Measurements from ENCODE around the gene WNT9B. TPM values are rescaled to one million over a fixed set of nuclear protein-coding genes. Genes with fewer than 3 reads are reported as not detected.

Gene WNT9B
- total RNA-seq, 3 donors from 2014 or later: 2.0 to 2.4 TPM; not detected in 1

DNA sequence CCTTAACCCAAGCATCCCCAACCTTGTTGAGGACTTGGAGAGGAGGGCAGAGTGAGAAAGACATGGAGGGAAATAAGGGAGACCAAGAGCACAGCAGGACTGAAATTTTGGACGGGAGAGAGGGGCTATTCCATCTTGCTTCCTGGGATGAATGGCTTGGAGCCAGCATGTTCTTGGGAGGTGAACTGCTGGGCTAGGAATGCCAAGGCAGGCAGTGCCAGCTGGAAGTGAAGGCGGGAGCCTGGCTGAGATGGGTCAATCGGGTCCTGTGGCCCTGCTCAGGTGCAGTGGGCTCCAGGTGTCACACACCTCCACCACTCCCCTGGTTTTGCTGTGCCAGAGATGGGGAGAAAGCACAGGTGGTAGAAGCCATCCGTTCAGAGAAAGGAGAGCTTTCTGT is 25.5 kb downstream of the WNT9B start:
- Histone ChIP-seq H3K4me1 (no peaks in the 10 kb centered on the region), H3K4me3 (no peak overlapping the region), H3K36me3 (no peaks in the 10 kb centered on the region), H3K9me3 (no peaks in the 10 kb centered on the region), H3K27me3 (no peaks in the 10 kb centered on the region), H3K27ac (no peak overlapping the region)
- TF ChIP-seq, protein P1, sequence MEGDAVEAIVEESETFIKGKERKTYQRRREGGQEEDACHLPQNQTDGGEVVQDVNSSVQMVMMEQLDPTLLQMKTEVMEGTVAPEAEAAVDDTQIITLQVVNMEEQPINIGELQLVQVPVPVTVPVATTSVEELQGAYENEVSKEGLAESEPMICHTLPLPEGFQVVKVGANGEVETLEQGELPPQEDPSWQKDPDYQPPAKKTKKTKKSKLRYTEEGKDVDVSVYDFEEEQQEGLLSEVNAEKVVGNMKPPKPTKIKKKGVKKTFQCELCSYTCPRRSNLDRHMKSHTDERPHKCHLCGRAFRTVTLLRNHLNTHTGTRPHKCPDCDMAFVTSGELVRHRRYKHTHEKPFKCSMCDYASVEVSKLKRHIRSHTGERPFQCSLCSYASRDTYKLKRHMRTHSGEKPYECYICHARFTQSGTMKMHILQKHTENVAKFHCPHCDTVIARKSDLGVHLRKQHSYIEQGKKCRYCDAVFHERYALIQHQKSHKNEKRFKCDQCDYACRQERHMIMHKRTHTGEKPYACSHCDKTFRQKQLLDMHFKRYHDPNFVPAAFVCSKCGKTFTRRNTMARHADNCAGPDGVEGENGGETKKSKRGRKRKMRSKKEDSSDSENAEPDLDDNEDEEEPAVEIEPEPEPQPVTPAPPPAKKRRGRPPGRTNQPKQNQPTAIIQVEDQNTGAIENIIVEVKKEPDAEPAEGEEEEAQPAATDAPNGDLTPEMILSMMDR (IDR thresholded peaks at IDR 0.05): no peak
- intact Hi-C loops (cut with DNase I; ENCODE audit: low total_unique reads): no loop called here
- DNase-seq (ENCODE audit: low spot score in 2 of 2): no peak

DNA sequence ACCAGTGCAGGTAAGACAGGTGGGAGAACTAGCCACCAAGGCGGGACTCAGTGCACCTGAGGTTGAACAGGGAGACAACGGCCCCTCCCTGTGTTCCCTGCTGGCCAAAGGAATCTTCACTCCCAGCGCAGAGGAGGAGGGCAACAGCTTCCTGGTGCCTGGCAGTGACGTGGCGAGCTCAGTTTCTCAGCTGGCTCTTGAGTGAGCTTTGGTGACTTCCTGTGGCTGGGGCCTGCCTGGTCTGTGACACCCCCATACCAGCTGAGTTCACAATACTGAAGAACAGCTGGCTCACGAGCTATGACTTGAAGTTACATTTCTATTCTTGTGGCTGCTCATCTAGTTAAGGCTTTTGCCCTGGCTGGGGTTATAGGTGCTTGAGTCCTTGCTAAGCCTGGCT is 26.1 kb downstream of the WNT9B start:
- Histone ChIP-seq H3K4me1 (no peaks in the 10 kb centered on the region), H3K9me3 (no peaks in the 10 kb centered on the region), H3K27me3 (no peaks in the 10 kb centered on the region), H3K36me3 (no peaks in the 10 kb centered on the region), H3K4me3 (no peak overlapping the region), H3K27ac (peak overlapping the region in 1 of 2 donors; percentile 15)
- DNase-seq (ENCODE audit: low spot score in 2 of 2): no peak
- intact Hi-C loops (cut with DNase I; ENCODE audit: low total_unique reads): no loop called here
- TF ChIP-seq POLR2A (IDR thresholded peaks at IDR 0.05) (no peak), POLR2AphosphoS5 (IDR thresholded peaks at IDR 0.05) (no peak)
- TF ChIP-seq, protein P1 (IDR thresholded peaks at IDR 0.05): no peak

DNA sequence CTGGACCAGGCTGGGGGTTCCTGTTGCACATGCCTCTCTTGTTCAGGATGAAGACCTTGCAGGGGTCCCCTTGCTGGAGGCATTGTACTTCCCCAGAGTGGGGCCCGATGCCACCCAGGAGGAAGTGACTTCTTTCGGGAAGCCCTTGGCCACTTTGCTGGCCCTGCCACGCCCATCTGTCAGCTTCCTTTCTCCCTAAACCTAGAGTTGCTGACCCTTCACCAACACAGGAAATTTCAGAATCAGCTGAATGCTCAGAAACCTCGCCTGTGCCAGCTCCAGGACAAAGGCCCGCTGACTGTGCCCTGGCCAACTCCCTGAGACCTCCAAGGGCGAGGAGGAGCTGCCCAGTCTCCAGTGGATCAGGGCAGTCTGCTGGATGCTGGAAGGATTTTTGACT is 26.7 kb downstream of the WNT9B start:
- no peak for TF ChIP-seq POLR2AphosphoS5 (IDR thresholded peaks at IDR 0.05)
- TF ChIP-seq, protein P1 (IDR thresholded peaks at IDR 0.05): no peak
- TF ChIP-seq POLR2A (IDR thresholded peaks at IDR 0.05): no peak
- no peak overlapping the region for H3K4me3 ChIP-seq
- H3K27me3 ChIP-seq: no peaks in the 10 kb centered on the region
- H3K27ac ChIP-seq: peak overlapping the region in 1 of 2 donors; percentile 68
- H3K9me3 ChIP-seq: no peaks in the 10 kb centered on the region
- H3K4me1 ChIP-seq: no peaks in the 10 kb centered on the region
- no peak for DNase-seq (ENCODE audit: low spot score in 2 of 2)
- intact Hi-C loops (cut with DNase I; ENCODE audit: low total_unique reads): no loop called here
- H3K36me3 ChIP-seq: no peaks in the 10 kb centered on the region

DNA sequence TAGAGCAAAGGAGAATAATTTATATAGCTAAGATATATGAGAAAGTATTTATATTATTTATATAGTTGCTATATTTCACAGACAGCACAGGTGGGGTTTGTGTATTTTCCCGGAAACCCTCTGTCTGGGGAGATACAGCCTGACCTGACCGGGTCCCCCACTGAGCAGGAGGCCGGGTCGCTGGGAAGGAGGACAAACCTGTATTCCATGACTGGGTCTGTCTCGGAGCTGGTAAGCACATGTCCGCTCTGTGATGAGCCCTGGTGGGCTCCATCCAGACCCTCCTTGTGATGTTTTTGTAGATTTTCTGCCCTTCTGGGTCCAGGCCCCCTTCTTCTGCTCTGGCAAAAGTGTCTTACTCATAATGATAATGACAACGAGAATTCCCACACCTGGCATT is 27.7 kb downstream of the WNT9B start:
- Histone ChIP-seq H3K9me3 (no peaks in the 10 kb centered on the region), H3K4me3 (no peak overlapping the region), H3K27me3 (peaks cover 0 to 2% of the 10 kb centered on the region in 2 donors), H3K4me1 (no peaks in the 10 kb centered on the region), H3K36me3 (no peaks in the 10 kb centered on the region), H3K27ac (no peak overlapping the region)
- DNase-seq (ENCODE audit: low spot score in 2 of 2): no peak
- intact Hi-C loops (cut with DNase I; ENCODE audit: low total_unique reads): no loop called here
- TF ChIP-seq, protein P1 (IDR thresholded peaks at IDR 0.05): no peak
- TF ChIP-seq POLR2AphosphoS5 (IDR thresholded peaks at IDR 0.05) (no peak), POLR2A (IDR thresholded peaks at IDR 0.05) (no peak)

DNA sequence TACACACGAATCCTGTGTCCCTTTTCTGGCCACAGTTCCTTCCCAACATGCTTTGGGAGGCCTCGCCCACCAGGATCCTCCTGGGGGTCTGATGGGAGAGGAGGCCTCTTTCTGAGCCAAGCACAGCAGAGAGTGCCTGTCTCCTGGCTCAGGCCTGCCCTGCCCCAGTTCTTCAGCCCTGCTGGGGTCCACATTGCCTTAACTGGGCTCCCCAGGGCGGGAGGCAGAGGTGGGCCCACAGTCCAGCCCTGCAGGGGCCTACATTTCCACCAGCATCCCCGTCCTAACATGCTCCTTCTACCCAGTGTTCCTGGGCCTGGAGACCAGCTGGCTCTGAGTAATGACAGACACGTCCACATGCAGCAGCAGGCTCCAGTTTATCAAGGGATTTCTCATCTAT is 29.6 kb downstream of the WNT9B start:
- H3K4me3 ChIP-seq: no peak overlapping the region
- TF ChIP-seq POLR2AphosphoS5 (IDR thresholded peaks at IDR 0.05) (no peak), POLR2A (IDR thresholded peaks at IDR 0.05) (no peak)
- TF ChIP-seq, protein P1 (IDR thresholded peaks at IDR 0.05): no peak
- intact Hi-C loops (cut with DNase I; ENCODE audit: low total_unique reads): no loop called here

More for the DNA sequence above, 29.6 kb downstream of the WNT9B start:
- H3K27me3 ChIP-seq: peaks cover 0 to 12% of the 10 kb centered on the region in 2 donors
- DNase-seq (ENCODE audit: low spot score in 2 of 2): no peak
- no peak overlapping the region for H3K27ac ChIP-seq
- no peaks in the 10 kb centered on the region for H3K9me3 ChIP-seq
- H3K36me3 ChIP-seq: no peaks in the 10 kb centered on the region
- H3K4me1 ChIP-seq: no peaks in the 10 kb centered on the region
